CD4-positive, alpha-beta T cell treated with Interleukin-6 at 100 ng/mL for 8 hours (primary cell): ENCODE results near the gene ABTB2.

ENCODE experiments used
- DNase-seq: peaks from one replicate; pipeline ENCODE4 v3.0.0-alpha.2; 2020; ENCODE audit warnings: mixed read lengths, low spot score

The ABTB2 gene

DNA sequence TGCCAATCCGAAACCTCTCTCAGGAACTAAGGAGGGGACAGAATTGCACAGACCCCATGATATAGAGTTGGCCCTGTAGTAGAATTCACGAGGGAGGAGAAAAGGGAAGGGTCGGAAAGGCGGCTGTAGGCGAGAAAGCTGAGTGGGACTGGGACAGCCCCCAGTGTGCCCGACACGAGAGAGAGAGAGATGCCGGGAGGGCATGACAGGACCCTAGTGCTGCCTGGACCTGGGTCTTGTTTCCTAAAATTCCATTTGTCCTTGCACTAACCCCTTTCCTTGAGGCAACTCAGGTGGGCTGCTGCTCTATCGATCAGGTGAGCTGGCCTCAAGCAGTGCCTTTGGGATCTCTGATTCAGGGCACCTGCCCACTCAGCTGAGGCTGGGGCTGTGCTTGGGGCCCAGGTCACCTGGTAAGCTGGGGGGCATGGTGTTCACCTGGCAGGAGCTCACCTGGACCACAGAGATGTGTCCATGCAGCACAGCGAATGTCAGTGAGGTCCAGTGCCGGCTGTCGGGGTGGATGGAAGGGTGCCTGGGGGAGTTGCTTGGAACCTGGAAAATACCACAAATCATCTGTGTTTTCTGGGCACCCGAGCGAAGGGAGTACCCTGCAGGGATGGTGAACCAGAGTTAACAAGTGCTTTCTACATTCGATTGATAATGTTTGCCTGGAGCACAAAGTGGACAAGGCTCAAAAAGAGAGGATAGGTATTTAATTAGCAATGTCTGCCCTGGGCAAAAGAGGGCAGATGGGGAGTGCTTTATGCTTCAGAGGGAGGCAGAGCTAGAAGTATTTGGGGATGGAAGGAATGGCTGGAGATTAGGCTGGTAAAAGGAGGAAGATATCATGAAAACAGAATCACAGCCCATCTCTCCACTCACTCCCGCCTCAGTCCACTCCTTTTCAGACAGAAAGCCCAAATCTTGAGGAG, 190.7 kb downstream of the ABTB2 start:
- DNase-seq: no peak

DNA sequence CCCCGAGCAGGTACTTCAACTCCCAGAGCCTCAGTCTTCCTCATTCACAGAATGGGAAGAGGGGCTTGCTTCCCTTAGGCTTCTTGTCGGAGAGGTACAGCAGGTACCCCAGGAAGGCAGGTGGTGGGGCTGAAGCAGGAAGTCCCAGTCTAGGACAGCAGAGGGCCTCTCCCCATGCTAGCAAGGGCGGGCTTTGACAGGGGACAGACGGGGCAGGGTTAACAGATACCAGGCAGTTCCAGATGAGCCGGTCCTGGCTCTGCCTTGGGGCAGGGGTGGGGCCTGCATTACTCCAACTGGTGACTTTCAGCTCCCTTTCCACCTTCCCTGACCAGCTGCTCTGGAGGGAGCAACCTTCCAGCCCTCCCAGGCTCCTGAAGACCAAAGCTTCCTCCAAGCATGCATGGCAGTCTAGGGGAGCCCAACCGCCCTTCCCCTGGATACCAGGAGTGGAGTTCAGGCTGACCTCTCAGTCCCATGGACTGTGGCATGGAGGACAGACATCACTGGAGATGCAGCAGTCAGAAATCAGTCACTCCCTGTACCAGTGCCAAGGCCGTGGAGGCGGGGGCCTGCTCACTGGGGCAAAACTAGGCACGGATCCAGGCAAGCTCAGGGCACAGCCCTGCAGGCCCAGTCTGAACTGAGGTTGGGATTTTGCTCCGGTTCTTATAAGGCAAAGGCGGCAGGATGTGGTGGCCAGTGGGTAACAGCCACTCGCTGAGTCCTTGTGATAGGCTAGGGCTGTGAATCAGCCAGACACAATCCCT, 191.8 kb downstream of the ABTB2 start:
- no peak for DNase-seq

- no peak for DNase-seq
Measured at GRCh38 chr11:34165121-34165520, 192.7 kb downstream of the ABTB2 start.

DNA sequence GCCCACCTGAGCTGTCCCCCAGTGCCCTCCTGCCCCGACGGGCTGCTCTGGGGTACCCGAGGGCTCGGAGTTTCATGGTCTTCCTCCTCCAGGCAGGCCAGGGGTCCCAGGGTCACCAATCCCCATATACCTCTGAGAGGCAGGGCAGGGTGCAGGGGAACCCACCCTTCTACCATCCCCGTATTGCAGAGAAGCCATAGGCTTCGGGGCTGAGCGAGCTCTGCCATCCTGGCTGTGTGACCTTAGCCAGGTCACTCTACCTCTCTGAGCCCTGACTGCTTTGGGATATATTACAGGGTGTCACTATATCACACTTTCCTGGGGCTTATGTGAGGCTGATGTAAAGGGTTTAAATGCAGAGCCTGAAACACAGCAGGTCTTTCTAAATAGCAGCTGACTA, 195.0 kb downstream of the ABTB2 start:
- DNase-seq: no peak

- DNase-seq: no peak
Measured at GRCh38 chr11:34162493-34162820, 195.4 kb downstream of the ABTB2 start.

DNA sequence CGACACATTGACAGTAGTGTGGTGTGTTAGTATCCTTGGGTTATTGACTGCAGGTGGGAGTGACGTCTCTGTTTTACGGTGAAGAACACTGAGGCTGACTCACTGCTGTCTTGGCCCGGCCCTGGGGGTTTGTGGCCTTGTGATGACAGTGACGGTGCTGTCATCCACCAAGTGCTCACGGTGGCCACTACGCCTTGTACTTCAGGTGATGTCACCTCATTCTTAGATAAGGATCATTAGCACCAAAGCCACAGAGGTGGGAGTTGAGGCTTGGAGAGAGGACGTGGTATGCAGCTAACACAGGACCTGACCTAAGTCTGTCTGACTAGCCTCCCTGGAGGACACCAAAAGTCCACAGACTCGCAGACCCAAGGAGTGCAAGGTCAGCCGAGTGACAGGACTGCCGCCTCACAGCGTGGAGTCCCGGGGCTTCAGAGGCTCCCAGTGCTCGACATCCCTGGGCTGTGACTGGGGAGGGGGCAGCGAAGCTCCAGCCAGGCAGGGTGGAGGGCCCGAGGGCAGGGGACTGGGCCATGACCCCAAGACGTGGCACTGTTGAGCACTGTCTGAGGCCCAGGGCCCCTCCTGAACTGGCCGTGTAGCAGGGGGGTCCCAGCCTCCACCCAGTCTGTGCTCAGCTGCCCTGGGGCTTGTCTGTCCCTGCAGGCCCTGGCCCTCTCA, 195.9 kb downstream of the ABTB2 start:
- no peak for DNase-seq

DNA sequence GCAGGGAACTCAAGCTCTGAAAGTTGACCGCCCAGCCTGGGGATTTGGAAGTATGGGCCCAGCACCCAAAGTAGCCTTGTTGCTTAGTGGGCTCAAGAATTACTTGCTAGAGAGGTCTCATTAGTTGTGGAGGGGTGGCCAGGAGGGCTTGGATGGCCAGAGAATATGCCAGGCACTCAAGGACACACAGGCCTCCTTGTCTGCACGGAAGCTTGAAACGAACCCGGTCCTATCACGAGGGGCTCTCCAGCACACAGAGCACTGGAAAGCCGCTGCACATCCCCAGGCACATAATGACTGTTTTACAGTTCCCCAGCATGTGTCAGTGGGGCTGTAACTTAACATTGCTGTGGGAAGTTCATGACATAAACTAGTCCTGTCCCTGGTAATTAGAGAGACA, 196.4 kb downstream of the ABTB2 start:
- no peak for DNase-seq

- no peak for DNase-seq
Measured at GRCh38 chr11:34160791-34161190, 197.0 kb downstream of the ABTB2 start.

DNA sequence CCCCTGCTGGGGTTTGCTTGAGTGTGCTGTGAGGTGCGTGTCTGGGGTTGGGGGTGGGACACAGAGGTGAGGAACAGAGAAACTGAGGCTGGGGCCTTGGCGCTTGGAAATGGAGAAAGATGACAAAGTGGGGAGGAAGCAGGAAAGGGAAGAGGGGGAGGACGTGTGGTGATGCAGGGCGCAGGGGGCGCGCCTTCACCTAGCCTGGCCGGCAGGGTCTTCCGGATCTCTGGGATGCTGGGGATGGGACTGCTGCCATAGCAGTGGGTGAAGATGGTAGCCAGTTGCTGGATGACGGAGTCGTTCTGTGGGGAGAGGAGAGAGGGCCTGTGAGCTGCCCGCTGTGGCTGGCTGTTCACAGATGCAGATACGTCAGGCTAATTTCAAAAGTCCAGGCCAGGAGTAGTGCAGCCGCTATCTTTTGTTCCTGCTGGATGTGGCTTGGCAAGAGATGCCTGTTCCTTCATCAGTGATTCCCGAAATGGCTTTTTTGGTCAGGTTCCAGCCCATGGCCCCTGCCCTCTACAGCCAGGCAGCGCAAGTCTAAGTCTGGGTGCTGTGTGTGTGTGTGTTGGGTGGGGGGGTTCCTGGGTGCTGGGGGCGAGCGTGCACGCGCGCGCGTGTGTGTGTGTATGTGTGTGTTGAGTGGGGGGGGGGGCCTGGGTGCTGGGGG, 197.6 kb downstream of the ABTB2 start:
- DNase-seq: no peak

- no peak for DNase-seq
Measured at GRCh38 chr11:34158661-34159060, 199.1 kb downstream of the ABTB2 start.

DNA sequence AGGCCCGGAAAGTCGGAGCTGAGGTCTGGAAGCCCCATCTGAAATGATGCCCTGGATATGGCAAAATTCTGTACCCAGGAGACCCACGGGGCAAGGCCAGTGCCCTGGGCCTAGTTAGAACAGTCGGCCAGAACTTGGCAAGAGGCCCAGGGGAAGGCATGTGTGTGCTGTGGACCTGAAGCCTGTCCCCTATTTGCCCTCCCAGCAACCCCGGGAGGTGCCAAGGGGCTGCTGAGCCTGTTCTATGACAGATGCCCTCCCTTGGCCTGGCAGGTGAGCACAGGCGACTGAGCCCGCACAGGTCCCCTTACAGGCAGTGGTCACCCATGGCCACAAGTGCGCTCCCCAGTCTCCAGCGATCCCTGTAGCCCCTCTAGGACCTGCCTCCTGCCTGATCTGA, 200.6 kb downstream of the ABTB2 start:
- DNase-seq: no peak

DNA sequence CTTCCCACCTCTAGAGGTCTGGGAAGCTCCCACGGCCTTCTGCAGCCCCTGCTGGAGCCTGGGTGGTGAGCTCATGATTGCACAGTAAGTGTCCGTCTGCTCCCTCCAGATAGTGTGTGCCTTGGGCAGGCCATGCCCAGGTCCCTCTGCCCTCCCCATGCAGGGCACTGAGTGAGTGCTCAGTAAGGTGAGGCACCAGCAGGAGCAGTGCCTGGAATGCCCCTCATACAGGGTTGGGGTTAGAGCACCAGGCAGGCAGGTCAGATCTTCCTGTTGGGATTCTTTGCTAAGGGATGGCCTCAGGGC, 202.1 kb downstream of the ABTB2 start:
- DNase-seq: no peak

GRCh38 chr11:34155057-34155756, 202.6 kb downstream of the ABTB2 start:
- no peak for DNase-seq

DNA sequence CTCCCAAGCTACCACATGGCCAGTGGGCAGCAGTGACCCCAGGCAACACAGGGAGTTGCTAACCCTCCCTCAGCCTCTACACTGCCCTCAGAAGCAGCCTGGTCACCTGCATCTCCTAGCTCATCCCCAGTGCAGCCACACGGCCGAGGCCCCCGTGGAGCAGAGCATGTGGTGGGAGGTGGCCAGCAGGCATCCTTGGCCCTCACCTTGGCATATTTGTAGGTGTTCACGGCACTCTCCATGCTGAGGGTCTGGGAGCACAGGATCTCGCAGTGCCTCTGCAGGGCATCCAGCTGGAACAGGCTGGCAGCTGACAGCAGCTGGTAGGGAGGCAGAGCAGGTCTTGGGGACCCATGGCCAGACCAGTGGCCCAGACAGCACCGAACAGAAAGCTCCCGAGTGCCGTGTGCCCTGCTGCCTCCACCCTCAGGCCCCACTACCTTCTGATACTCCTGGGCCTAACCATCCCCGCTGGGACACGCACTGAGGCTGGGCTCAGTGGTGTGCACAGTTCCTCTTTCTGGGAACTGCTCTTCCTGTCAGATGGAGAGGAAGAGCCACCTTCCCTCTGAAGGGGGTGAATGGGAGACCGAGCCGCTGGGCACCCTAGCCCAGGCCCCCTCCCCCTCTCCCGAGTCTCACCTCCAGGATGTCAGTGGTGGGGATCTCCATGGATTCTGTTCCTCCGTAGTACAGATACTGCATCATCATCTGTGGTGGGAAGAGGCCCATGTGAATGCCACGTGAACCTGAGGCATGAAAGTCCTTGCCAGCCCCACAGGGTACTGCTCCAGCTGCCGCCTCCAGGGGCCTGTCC, 203.5 kb downstream of the ABTB2 start:
- no peak for DNase-seq

- DNase-seq: no peak
Measured at GRCh38 chr11:34151916-34152845, 205.6 kb downstream of the ABTB2 start.

GRCh38 chr11:34151166-34151565, 206.6 kb downstream of the ABTB2 start:
- no peak for DNase-seq

- DNase-seq: no peak
Measured at GRCh38 chr11:34150494-34151151, 207.2 kb downstream of the ABTB2 start.

GRCh38 chr11:34149786-34150185, 208.0 kb downstream of the ABTB2 start:
- DNase-seq: no peak

- DNase-seq: no peak
Measured at GRCh38 chr11:34149274-34149673, 208.5 kb downstream of the ABTB2 start.
